ENCODE measurements around the gene LIPM.

Gene LIPM

GRCh38 chr10:88840881-88841280 is 38.4 kb downstream of the LIPM start:
- DNase-seq (ENCODE audit: low spot score), result no peak

DNA sequence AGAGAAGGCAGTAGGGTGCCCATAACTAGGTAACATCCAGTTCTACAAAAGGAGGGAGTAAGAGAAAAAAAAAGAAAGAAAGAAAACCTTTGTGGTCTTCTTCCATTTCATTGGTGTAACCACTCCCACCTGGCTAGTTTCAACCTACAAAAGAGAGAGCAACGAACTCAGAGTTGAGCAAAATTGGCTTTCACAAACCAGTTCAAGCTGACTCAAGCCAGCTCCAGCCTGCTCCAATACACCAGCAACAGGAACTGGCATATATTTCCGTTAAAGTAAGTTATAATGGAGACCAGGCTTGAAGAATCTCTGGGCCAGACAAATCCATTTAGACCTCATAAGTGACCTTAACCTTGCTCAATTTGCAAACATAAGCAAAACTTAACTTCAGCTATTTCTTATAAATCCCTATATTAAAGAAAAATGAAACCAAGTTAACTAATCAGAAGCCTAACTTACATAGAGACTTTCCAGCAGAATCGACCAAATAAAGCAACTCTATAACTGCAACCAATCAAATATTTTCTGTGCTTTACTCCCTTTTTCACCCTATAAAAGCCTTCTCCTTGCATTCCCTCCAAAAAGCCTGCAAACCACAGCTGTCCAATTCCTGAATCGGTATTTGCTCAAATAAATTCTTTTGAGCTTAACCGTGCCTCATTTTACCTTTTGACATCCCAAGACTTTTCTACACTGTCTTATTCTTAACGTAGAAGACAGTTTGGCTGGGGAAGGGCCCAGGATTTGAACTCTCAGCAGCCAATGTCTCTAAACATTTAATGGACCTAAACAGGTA is 39.0 kb downstream of the LIPM start:
- DNase-seq (ENCODE audit: low spot score), result no peak

GRCh38 chr10:88843171-88843570 is 40.6 kb downstream of the LIPM start:
- no peak for DNase-seq (ENCODE audit: low spot score)

DNA sequence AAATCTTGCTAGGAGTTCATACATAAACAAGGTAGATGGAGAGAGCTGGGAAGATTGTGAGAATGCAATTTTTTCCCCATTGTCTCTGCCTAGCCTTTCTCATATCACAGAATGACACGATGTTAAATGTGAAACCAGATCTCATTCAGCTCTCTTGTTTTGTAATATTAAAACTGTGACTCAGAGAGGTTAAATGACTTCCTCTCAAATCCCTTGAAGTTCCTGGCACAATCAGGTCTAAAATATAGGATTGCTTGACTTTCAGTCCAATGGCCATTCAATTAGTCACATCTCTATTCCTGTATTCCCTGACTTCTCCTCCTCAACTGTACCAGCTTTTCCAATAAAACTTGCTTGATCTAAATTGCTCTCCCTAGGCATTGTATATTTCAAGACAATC is 46.0 kb downstream of the LIPM start:
- DNase-seq (ENCODE audit: low spot score), result no peak

- no peak for DNase-seq (ENCODE audit: low spot score)
Measured at GRCh38 chr10:88849234-88849633, 46.7 kb downstream of the LIPM start.

GRCh38 chr10:88850712-88851111 is 48.2 kb downstream of the LIPM start:
- no peak for DNase-seq (ENCODE audit: low spot score)

GRCh38 chr10:88851706-88852105 is 49.2 kb downstream of the LIPM start, which contains the start of gene ANKRD22:
Gene ANKRD22 (minus strand): TSS chr10:88851844. CDS start chr10:88851607, 237 bp downstream.
- DNase-seq (ENCODE audit: low spot score), result no peak

- no peak for DNase-seq (ENCODE audit: low spot score)
Measured at GRCh38 chr10:88852327-88852726, 49.8 kb downstream of the LIPM start.

DNA sequence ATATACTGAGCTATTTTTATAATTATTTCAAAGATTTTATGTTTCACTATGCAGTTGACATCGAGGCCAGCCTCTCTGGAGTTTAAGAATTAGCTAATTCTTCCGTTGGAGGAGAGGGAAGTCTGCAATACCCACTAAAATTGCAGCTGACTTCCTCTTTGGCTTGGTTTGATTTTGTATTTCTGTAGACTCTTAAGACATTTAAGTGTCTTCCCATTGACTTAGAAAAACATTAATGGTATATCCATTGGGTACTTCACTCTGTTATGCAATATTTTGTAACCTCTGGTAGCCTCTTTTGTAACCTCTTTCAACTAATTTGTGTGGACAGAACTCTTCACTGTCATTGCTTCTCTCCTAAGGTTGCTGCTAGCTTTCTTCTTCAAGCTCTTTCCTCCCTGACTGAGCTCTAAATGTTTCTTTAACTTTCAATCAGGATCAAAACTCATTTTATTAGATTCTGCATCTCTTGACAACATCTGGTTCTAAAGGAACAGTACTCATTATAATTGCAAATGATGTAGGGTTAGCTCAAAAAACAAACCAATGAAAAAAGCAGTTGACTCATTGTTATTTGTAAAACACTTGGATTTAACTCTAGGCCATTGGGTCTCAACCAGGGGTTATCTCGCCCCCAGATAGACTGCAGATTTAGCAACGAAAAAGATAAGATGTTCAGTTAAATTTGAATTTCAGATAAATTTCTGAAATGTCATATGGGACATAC is 50.8 kb downstream of the LIPM start:
- DNase-seq (ENCODE audit: low spot score), result no peak

- DNase-seq (ENCODE audit: low spot score), result no peak
Measured at GRCh38 chr10:88854684-88855083, 52.2 kb downstream of the LIPM start.

- DNase-seq (ENCODE audit: low spot score), result no peak
Measured at GRCh38 chr10:88857831-88858230, 55.3 kb downstream of the LIPM start.

GRCh38 chr10:88858491-88858890 is 56.0 kb downstream of the LIPM start:
- DNase-seq (ENCODE audit: low spot score), result no peak

- no peak for DNase-seq (ENCODE audit: low spot score)
Measured at GRCh38 chr10:88861036-88861435, 58.5 kb downstream of the LIPM start.

GRCh38 chr10:88865281-88865876 is 62.8 kb downstream of the LIPM start:
- no peak for DNase-seq (ENCODE audit: low spot score)

GRCh38 chr10:88866454-88866853 is 63.9 kb downstream of the LIPM start:
- no peak for DNase-seq (ENCODE audit: low spot score)

DNA sequence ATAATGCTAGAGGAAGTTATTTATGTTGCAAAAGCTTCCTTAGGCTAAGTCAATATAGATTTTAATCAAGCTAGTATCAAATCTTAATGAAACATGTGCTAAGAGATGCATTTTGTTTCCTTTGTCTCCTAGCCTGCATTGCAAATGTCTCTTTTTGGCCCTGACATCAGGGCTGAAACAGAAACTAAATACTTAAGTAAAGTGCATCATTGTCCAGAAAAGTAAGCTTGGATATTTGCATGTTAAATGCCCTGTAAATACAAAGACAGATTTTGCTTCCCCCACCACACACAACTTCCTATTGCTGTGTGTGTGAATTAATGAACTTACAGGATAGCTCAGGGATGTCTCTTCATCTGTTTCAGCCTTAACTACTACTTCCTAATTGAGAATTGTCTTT is 67.6 kb downstream of the LIPM start:
- DNase-seq (ENCODE audit: low spot score), result no peak
